GM10266 (cell line): ENCODE results near the gene CD164.

Experiments
- DNase-seq: peaks from one replicate; pipeline ENCODE4 v3.0.0; 2012; ENCODE audit errors: extremely low spot score
- TF ChIP-seq, protein P1 (sequence below): IDR thresholded peaks from 2 replicates; pipeline ENCODE4 v1.5.1; 2012; ENCODE audit warnings: mild to moderate bottlenecking, low read depth; ENCODE audit not compliant: control insufficient read depth, insufficient read depth; ENCODE audit errors: missing control alignments

The CD164 gene

DNA sequence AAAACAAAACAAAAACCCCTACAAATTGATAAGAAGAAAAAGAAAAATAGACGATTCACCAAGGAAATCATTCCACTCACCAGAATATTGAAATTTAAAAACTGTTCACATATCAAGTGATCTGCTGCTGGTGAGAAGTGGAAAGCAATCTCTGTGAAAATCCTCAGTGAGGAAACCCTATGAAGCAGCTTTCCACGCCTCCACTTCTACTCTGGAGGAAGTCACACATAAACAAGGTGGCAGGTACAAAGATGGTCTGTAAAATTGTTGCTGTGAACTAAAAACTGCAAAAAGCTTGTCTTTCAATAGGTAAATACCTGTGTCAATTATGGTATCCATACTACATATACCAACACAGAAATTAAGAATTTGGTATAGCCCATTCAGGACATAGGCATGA lies 18.5 kb downstream of the CD164 start:
- TF ChIP-seq, protein P1, sequence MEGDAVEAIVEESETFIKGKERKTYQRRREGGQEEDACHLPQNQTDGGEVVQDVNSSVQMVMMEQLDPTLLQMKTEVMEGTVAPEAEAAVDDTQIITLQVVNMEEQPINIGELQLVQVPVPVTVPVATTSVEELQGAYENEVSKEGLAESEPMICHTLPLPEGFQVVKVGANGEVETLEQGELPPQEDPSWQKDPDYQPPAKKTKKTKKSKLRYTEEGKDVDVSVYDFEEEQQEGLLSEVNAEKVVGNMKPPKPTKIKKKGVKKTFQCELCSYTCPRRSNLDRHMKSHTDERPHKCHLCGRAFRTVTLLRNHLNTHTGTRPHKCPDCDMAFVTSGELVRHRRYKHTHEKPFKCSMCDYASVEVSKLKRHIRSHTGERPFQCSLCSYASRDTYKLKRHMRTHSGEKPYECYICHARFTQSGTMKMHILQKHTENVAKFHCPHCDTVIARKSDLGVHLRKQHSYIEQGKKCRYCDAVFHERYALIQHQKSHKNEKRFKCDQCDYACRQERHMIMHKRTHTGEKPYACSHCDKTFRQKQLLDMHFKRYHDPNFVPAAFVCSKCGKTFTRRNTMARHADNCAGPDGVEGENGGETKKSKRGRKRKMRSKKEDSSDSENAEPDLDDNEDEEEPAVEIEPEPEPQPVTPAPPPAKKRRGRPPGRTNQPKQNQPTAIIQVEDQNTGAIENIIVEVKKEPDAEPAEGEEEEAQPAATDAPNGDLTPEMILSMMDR, result no peak
- no peak for DNase-seq

DNA sequence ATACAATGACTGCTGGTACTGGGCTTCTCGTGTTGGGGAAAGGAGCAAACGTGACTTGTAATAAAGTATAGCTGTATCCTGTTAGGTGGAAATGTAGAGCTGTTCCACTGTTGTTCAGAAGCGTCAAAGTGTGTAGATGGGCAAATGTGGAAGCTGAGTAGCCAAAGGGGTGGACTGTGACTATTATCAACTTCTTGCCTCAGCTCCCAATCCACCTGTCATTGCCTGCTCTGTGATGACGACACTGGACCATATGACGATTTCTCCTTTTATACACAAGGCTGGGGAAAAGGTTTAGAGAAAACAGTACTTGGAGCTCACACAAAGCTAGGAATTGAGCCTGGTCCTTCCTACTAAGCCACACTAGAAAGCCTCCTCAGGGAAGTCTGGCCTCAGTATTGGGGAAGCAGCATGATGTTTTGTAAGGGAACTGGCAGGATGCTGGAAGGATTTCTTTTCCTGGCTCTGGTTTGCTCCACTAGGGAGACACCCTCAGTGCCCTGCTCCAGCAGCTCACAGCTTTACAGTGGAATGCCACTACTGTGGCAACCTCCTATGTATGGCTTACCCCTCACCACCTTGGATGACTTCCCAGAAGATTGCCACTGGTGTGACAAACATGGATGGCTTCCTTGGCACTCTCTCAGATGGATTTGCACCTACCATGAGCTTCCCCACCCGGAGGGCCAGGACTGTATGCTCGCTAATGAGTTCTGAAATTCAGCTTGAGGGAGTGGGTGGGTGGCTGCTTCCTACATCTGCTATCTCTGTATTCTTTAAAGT lies 20.0 kb downstream of the CD164 start:
- TF ChIP-seq, protein P1, result no peak
- no peak for DNase-seq

DNA sequence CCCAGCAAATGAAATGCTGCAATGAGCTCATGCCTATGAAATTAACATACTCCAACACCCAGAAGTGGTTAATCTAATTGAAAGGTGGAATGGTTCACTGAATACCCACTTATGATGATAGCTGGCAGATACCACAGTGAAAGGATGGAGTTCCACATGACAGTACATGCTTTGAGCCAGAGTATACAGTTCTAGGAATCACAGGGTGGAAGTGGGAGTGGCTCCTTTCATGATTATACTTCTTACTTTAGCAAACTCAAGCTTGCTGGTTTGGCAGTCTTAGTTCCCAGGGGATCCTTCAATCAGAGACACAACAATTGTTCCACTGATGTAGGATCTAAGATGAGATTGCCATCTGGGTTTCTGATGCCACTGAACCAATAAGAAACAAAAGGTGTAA lies 21.5 kb downstream of the CD164 start:
- TF ChIP-seq, protein P1, result no peak
- no peak for DNase-seq

DNA sequence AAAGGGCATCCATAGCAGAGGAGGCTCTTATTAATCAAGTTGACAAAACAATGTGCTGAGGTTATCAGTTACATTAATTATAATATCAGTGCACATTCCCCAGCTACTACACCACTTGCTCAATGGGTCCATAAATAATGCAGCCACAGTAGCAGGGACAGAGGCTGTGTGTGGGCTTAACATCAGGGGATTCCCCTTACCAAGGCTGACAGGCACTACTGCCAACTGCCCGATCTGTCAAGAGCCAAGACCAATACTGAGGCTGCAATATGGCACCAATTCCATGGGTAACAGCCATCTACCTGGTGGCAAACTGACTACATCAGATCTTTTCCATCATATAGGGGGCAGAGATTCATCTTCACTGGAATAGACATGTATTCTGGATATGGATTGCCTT lies 22.0 kb downstream of the CD164 start:
- DNase-seq, result no peak
- TF ChIP-seq, protein P1, result no peak

DNA sequence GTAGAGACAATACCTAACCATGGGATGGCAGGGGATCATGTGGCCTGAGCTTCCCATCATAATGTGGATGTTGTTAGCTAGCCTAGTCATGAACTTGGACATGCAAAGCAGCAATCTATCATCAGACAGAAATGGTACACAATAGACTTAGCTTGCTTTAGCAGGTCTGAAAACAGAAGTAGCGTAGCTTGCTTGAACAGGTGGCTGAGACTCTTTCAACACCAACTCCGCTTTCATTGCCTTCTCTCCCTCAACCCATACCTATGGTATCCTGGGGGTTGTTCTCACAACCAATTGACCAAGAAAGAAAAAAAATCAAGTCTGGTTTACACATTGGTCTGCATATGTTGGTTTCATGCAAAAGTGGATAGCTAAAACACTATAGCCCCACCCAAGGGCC lies 23.0 kb downstream of the CD164 start:
- no peak for DNase-seq
- TF ChIP-seq, protein P1, result no peak

DNA sequence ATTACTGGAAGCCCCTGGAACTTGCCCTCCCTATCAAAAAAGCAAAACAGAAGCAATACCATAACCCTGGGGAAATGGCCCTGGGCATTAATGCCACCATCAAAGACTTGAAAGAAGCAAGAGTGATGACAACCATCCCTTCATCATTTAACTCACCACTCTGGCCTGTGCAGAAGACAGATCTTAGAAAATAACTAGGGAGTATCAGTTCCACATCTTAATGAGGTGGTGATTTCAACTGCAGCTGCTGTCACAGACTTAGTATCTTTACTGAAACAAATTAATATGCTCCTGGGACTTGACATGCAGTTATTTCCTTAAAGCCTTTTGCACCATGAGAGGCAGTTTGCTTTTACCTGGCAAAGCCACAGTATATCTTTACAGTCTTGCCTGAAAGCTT lies 24.1 kb downstream of the CD164 start:
- TF ChIP-seq, protein P1, result no peak
- DNase-seq, result no peak

DNA sequence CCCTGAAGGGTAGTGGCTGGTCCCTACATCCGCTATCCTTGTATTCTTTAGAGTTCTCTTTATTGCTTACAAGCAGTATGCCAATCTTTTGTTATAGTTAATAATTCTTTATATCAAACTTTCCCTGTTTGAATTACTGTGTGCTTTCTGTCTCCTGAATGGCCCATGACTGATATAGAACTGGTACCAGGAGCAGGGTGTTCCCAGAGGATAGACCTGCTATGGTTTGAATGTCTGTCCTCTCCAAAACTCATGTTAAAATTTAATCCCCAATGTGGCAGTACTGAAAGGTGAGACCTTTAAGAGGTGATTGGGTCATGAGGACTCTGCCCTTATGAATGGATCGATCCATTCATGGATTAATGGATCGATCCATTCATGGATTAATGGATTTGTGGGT lies 26.0 kb downstream of the CD164 start:
- TF ChIP-seq, protein P1, result no peak
- no peak for DNase-seq
